Activated naive CD8-positive, alpha-beta T cell treated with anti-CD3 and anti-CD28 coated beads, Interleukin-2, amount 10 ng/mL, durations not matched to agents 7 days and 5 days (primary cell): ENCODE measurements around the gene CFAP69. TPM values are rescaled to one million over a fixed set of nuclear protein-coding genes. Genes with fewer than 3 reads are reported as not detected.
A peak's percentile ranks its signal among the peaks of the same experiment; 100 is the strongest.
"Not testable (repeated sequence)": the region's sequence is repeated elsewhere in the genome, so short reads cannot be mapped to it uniquely, and the experiment has no call there.

Source experiments
- ATAC-seq: fragments of 150-1000 bp; cut with Tn5 transposase; one replicate; pipeline ENCODE4 v1.10.0; 2021; ENCODE audit warnings: low read depth, moderate library complexity
- POLR2A ChIA-PET: fragments of 350-600 bp; sonication (Branson Sonifier 250); formaldehyde crosslinking; loops from one replicate; lab custom pipeline; 2021; ENCODE audit warnings: antibody characterized with exemption; lab: Charles Lee
- DNase-seq: peaks from one replicate; pipeline ENCODE4 v3.0.0; 2021
- H3K27ac Mint-ChIP-seq: one replicate; pipeline ENCODE4 v1.8.0; 2022; ENCODE audit warnings: mild to moderate bottlenecking, mixed read lengths
- H3K27me3 Mint-ChIP-seq: one replicate; pipeline ENCODE4 v1.8.0; 2022; ENCODE audit warnings: mild to moderate bottlenecking, moderate library complexity, mixed read lengths
- H3K36me3 Mint-ChIP-seq: one replicate; pipeline ENCODE4 v1.8.0; 2021; ENCODE audit warnings: mild to moderate bottlenecking, mixed read lengths
- H3K4me1 Mint-ChIP-seq: one replicate; pipeline ENCODE4 v1.8.0; 2021; ENCODE audit warnings: mixed read lengths
- H3K4me3 Mint-ChIP-seq: one replicate; pipeline ENCODE4 v1.8.0; 2022; ENCODE audit warnings: mild to moderate bottlenecking, moderate library complexity, mixed read lengths
- H3K9me3 Mint-ChIP-seq: one replicate; pipeline ENCODE4 v1.8.0; 2021; ENCODE audit warnings: mixed read lengths
- total RNA-seq, 2 experiments: library from RNA; stranded (reverse); gene quantifications; one replicate each; pipeline ENCODE4 v1.2.3, GENCODE V29; 2021

Gene CFAP69
- total RNA-seq, 2 experiments from 2014 or later, result 0.33 TPM; not detected in 1

DNA sequence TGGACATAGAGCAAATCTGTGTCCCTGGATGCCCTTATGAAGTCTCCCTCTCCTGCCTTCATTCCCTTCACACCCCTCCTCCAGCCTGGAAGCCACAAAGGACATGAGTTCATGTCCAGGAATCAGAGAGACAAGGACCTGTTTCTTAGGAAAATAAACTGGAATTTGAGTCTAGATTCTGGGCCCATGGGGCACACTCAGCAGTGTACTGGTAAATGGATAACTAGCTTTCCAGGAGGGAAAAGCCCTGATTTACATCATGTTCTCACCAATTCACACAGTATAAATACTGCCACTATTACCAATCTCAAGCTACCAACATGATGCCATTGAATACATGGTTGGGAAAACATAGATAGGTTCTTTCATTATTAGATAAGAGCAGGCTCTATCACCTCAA lies 66.2 kb downstream of the CFAP69 start:
- ATAC-seq, result no peak
- no peaks in the 10 kb centered on the region for H3K9me3 Mint-ChIP-seq
- no peak overlapping the region for H3K27ac Mint-ChIP-seq

DNA sequence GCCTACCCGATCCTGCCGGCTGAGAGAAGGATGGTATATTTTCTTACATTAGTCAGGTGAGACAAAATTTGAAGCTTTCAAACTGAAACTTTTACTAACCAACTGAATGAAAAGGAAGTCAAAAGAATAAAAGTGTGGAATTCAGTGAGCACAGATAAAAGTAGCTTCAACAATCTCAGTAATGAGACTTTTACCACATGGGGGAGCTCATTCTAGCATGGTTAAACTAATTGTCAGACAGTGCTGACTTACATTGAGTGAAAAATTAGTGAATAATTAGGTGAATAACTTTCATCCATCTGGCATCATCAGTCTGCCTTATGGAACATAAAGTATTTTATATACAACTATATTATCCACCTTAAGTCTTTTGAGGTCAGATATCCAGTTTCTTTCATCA lies 67.8 kb downstream of the CFAP69 start:
- POLR2A ChIA-PET, result no interaction called here

More for the DNA sequence above, 66.2 kb downstream of the CFAP69 start:
- Mint-ChIP-seq H3K4me1 (no peaks in the 10 kb centered on the region), H3K36me3 (no peaks in the 10 kb centered on the region), H3K27me3 (peaks cover 11% of the 10 kb centered on the region), H3K4me3 (no peak overlapping the region)
- no peak for DNase-seq
- POLR2A ChIA-PET, result no interaction called here

DNA sequence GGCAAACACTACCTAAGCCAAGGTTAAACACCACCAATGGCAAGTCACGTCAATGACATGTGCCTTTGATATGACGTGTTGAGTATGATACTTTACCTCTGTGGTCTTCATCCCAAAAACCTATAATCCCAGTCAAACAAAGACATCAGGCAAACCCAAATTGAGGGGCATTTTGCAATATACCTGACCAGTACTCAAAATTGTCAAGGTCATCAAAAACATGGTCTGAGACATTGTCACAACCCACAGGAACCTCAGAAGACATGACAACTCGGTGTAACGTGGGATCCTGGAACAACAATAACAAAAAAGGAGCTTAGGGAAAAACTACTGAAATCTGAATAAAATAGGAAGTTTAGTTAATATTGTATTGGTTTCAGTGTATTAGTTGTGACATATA lies 68.9 kb downstream of the CFAP69 start:
- Mint-ChIP-seq H3K4me1 (no peaks in the 10 kb centered on the region), H3K9me3 (no peaks in the 10 kb centered on the region), H3K36me3 (no peaks in the 10 kb centered on the region), H3K27me3 (peaks cover 21% of the 10 kb centered on the region), H3K4me3 (no peak overlapping the region), H3K27ac (no peak overlapping the region)
- POLR2A ChIA-PET, result no interaction called here
- no peak for ATAC-seq
- DNase-seq, result no peak

More for the DNA sequence above, 67.8 kb downstream of the CFAP69 start:
- ATAC-seq (no peak), DNase-seq (no peak)
- Mint-ChIP-seq H3K27me3 (peaks cover 14% of the 10 kb centered on the region), H3K27ac (no peak overlapping the region), H3K36me3 (no peaks in the 10 kb centered on the region), H3K4me3 (no peak overlapping the region), H3K4me1 (no peaks in the 10 kb centered on the region), H3K9me3 (no peaks in the 10 kb centered on the region)

DNA sequence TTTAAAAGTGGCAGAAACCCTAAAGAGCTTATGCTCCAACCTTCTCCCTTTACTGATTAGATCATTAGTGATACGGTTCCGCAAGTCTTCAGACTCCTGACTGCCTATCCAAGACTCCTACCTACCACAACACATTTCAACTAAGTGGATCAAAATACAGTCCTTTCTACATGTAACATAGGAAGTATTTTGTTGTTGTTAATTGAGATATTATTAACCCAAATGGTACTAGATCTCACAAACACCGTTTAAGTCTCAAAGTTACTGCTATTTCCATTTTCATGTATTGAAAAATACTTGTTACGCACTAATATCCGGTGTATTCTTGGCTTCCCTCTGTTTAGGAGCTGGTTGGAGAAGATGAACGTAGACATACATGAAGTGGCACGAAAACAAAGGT lies 75.0 kb downstream of the CFAP69 start:
- DNase-seq (no peak), ATAC-seq (no peak)
- Mint-ChIP-seq H3K36me3 (no peaks in the 10 kb centered on the region), H3K27ac (no peak overlapping the region), H3K4me1 (peaks cover 6% of the 10 kb centered on the region), H3K9me3 (no peaks in the 10 kb centered on the region), H3K27me3 (peaks cover 60% of the 10 kb centered on the region), H3K4me3 (no peak overlapping the region)
- POLR2A ChIA-PET, result no interaction called here

DNA sequence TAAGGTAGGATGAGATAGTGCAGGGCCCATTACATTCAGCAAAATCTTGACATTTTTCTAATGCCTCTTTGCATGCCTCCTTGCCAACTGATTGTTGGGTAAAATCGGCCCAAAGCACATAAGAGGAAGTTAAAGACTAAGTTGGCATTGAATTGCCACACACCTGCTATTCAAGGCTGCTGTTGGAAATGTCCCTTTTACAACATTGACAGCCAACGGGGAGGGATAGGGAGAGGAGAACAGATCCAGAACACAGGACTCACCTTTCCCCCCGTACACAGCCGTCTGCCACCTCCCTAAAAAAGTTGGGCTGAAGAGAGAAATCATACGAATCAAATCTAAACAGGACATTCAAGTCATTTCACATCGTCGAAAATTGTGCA lies 75.4 kb downstream of the CFAP69 start:
- no peak overlapping the region for H3K4me3 Mint-ChIP-seq
- H3K36me3 Mint-ChIP-seq, result no peaks in the 10 kb centered on the region
- DNase-seq (no peak), ATAC-seq (no peak)
- H3K4me1 Mint-ChIP-seq, result peaks cover 6% of the 10 kb centered on the region
- peaks cover 62% of the 10 kb centered on the region for H3K27me3 Mint-ChIP-seq
- H3K27ac Mint-ChIP-seq, result no peak overlapping the region
- POLR2A ChIA-PET, result no interaction called here
- H3K9me3 Mint-ChIP-seq, result no peaks in the 10 kb centered on the region

DNA sequence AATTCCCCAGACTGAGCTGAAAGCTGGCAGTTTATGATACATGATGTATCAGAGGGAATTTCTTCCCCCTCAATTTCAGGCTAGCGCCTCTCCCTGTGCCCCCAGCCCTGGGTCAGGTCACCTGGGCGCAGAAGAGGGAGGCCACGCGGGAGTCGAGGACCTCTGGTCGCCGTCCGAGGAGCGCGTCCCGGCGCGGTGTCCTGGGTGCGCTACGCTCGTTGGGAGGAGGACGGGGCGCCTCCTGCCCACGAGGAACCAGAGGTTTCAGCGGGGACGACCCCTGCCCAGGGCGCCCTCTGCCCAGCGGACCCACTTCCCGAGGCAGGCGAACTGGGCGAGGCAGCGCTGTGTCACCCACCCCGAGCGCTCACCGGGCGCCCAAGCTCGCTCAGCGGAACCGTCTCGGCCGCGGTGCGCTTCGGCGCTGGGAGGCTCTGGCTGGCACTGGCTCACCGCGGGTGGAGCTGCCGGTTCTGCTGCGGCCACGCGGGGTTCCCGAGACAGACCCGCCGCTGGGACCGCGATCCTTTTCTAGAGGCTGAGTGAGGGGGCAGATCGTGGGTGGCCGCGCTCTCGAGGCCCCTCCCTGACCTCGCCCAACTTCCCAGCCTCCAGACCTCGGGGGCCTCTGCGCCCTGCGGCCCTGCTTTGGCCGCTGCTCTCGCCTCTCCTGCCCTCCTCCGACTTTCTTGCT lies 76.0 kb downstream of the CFAP69 start, which contains the start of gene FAM237B:
Gene FAM237B, minus strand, starts transcription at position 504 of the 694 bp plus-strand sequence. CDS start 1,556 bp downstream, outside the sequence.
- Mint-ChIP-seq H3K4me3 (peak within 1 kb of the TSS; percentile 29), H3K9me3 (no peaks in the 10 kb centered on the region), H3K4me1 (peaks cover 6% of the 10 kb centered on the region), H3K27ac (no peak within 1 kb of the TSS), H3K27me3 (peaks cover 63% of the 10 kb centered on the region), H3K36me3 (no peaks in the 10 kb centered on the region)
- peak; percentile 35 for DNase-seq
- POLR2A ChIA-PET, result no interaction called here
- ATAC-seq, result peak; percentile 50

DNA sequence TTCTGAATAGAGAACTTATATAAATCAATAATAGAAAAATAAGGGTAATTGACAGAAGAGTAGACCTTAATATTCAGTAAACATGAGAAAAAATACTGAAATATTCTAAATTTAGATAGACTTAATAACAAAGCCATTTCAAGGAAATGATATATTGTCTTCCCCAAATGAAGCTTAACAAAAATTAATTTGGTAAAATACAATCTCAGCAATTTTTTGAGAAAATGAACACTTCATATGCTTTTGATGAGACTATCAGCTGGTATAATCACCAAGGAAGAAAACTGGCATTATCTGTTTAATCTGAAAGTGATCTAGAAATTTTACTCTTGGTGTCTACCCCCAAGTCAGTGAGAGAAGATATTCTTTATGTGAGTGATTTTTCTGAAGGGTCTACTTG lies 77.9 kb downstream of the CFAP69 start:
- peaks cover 6% of the 10 kb centered on the region for H3K4me1 Mint-ChIP-seq
- no peaks in the 10 kb centered on the region for H3K36me3 Mint-ChIP-seq
- H3K27me3 Mint-ChIP-seq, result peaks cover 59% of the 10 kb centered on the region
- H3K9me3 Mint-ChIP-seq, result no peaks in the 10 kb centered on the region
- POLR2A ChIA-PET, result no interaction called here
- no peak overlapping the region for H3K27ac Mint-ChIP-seq
- no peak overlapping the region for H3K4me3 Mint-ChIP-seq
- DNase-seq (no peak), ATAC-seq (no peak)

DNA sequence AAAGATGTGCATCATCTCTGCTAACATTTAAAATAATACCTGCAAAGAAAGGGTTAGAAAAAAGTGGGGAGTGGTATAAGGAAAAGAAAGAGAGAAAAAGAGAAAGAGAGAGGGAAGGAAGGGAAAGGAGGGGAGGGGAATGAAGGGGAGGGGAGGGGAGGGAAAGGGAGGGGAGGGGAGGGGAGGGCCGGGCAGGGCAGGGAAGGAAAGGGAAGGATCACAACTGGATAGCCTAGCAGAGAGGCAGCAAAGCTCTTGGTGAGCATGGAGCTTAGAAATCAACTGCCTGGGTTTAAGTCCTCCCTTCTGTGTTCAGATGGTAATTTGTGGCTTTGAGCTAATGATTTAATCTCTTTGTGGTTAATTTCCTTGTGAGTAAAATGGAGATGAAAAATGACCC lies 81.5 kb downstream of the CFAP69 start:
- no peaks in the 10 kb centered on the region for H3K36me3 Mint-ChIP-seq
- peaks cover 2% of the 10 kb centered on the region for H3K4me1 Mint-ChIP-seq
- no peaks in the 10 kb centered on the region for H3K9me3 Mint-ChIP-seq
- no peak overlapping the region for H3K4me3 Mint-ChIP-seq
- DNase-seq, result no peak
- POLR2A ChIA-PET, result no interaction called here
- H3K27ac Mint-ChIP-seq, result no peak overlapping the region
- ATAC-seq, result no peak
- peaks cover 31% of the 10 kb centered on the region for H3K27me3 Mint-ChIP-seq

DNA sequence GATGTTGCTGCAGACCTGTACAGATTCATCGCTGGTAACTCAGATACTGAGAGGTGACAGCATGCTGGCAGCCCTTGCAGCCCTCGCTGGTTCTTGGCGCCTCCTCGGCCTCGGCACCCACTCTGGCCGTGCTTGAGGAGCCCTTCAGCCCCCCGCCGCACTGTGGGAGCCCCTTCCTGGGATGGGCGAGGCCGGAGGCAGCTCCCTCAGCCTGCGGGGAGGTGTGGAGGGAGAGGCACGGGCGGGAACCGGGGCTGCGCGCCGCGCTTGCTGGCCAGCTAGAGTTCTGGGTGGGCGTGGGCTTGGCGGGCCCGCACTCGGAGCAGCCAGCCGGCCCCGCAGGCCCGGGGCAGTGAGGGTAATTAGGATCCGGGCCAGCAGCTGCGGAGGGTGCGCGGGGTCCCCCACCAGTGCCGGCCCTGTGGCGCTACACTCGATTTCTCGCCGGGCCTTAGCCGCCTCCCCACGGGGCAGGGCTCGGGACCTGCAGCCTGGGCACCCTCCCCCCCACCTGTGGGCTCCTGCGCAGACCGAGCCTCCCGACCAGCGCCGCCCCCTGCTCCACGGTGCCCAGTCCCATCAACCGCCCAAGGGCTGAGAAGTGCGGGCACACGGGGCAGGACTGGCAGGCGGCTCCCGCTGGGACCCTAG lies 89.3 kb downstream of the CFAP69 start:
- Mint-ChIP-seq H3K27me3 (peaks cover 7% of the 10 kb centered on the region), H3K36me3 (no peaks in the 10 kb centered on the region), H3K4me3 (no peak overlapping the region), H3K4me1 (no peaks in the 10 kb centered on the region), H3K27ac (no peak overlapping the region), H3K9me3 (no peaks in the 10 kb centered on the region)
- ATAC-seq, result no peak
- POLR2A ChIA-PET, result no interaction called here
- DNase-seq, result no peak

DNA sequence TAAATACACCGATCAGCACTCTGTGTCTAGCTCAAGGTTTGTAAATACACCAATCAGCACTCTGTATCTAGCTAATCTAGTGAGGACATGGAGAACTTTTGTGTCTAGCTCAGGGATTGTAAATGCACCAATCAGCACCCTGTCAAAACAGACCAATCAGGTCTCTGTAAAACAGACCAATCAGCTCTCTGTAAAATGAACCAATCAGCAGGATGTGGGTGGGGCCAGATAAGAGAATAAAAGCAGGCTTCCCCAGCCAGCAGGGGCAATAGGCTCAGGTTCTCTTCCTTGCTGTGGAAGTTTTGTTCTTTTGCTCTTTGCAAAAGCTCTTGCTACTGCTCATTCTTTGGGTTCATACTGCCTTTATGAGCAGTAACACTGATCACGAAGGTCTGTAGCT lies 90.0 kb downstream of the CFAP69 start:
- DNase-seq, H3K4me3 Mint-ChIP-seq, H3K27me3 Mint-ChIP-seq, H3K9me3 Mint-ChIP-seq, ATAC-seq, POLR2A ChIA-PET, H3K27ac Mint-ChIP-seq, H3K36me3 Mint-ChIP-seq, H3K4me1 Mint-ChIP-seq: not testable (repeated sequence)

DNA sequence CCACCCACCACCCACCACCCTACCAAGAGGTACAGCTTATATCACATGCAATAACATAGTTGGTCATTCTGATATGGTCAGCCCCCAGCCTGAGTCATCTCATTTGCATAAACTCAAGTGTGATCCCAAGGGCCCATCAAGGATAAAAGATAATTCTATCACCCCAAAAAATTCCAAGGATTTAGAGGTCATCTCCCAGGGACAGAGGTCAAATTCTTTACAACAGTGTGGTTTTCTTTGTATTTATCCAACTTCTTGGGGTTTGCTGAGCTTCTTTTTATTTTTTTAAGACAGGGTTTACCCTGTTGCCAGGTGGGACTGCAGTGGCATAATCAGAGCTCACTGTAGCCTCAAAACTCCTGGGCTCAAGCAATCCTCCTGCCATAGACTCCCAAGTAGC lies 92.1 kb downstream of the CFAP69 start:
- peaks cover 4% of the 10 kb centered on the region for H3K27me3 Mint-ChIP-seq
- DNase-seq, result no peak
- no peak for ATAC-seq
- no peaks in the 10 kb centered on the region for H3K9me3 Mint-ChIP-seq
- H3K27ac Mint-ChIP-seq, result no peak overlapping the region
- H3K36me3 Mint-ChIP-seq, result no peaks in the 10 kb centered on the region
- POLR2A ChIA-PET, result no interaction called here
- no peak overlapping the region for H3K4me3 Mint-ChIP-seq
- no peaks in the 10 kb centered on the region for H3K4me1 Mint-ChIP-seq

DNA sequence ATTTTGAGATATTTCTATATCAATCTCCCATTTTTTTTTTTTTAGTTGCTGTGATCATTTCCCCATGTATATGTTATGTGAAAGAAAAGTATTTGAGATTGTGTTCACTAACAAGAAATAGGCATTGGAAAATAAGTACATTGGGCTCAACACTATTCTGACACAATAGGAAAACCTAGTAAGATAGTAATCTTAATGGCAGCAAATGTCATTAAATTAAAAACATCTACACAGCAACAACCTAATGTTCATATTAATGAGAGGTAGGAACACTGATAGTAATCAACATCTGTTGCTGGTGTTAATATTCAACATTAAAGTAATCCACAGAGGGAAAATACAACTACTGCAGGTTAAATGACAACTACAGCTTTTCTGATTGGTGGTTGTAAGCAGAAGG lies 100.0 kb downstream of the CFAP69 start:
- Mint-ChIP-seq H3K36me3 (peaks cover 14% of the 10 kb centered on the region), H3K9me3 (no peaks in the 10 kb centered on the region), H3K4me1 (peaks cover 21% of the 10 kb centered on the region), H3K27ac (peak overlapping the region; percentile 99), H3K4me3 (peak overlapping the region; percentile 95), H3K27me3 (no peaks in the 10 kb centered on the region)
- DNase-seq, result no peak
- POLR2A ChIA-PET, result no interaction called here
- no peak for ATAC-seq

DNA sequence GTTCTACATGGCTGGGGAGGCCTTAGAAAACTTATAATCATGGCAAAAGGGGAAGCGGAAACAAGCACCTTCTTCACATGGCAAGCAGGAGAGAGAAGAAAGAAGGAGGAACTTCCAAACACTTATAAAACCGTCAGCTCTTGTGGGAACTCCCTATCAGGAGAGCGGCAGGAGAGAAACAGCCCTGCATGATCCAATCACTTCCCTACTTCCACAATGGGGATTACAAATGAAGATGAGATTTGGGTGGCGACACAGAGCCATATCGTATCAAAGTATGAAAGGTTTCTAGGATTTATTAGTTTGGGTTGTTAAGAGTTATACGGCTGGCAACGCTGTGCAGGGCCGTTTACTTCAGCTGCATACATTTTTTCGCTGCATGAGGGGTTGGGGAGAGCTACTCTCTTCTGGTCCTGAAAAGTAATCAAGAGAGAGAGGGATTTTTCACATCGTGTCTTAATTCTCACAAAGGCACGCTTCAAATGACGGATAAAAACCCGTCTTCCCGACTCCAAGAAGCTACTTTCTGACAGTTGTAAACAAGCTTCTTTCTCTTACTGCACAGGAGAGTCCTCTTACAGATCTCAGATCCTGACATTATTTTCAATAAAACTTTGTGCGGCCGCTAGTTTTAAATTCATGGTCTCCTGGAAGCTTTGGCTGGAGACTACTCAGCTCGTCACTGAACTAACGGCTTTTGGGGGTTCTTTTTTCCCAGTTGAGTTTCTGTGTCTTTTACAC lies 100.8 kb downstream of the CFAP69 start:
- Mint-ChIP-seq H3K4me1 (peaks cover 21% of the 10 kb centered on the region), H3K36me3 (peaks cover 17% of the 10 kb centered on the region), H3K9me3 (no peaks in the 10 kb centered on the region), H3K4me3 (peak overlapping the region; percentile 95), H3K27ac (peak overlapping the region; percentile 99), H3K27me3 (no peaks in the 10 kb centered on the region)
- DNase-seq, result no peak
- POLR2A ChIA-PET, result interaction anchor here (0.7 to 1.5 kb wide), 4 partner anchors 21 to 1535 kb away, joined by 3 to 4 read pairs (median 3); partner anchors contain the start of gene MTERF1
- ATAC-seq, result peak; percentile 6
